ENCODE results near the gene NPAS2.

Gene NPAS2

DNA sequence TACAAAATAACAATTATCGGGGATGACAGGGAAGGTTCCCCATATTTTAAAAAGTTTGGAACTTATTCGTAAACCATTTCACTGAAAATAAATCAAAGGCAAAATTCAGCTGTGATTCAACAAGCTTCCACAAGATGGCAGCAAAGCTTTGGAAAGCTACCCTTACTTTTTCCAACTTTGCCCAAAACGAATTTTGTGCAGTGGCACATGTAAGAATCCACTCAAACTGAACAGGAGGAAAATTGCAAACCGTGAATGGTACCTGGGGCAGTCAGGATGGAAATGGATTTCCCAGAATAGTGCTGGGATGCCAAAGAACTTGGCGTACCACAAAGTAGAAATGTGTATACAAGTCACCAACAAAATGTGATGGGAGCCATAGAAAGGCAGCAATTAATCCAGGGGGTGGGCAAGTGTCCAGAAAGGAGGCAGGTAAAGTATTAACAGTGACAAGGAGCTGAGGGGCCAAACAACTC lies 192.8 kb downstream of the NPAS2 start:
- peak; percentile 68 for TF ChIP-seq CTCF (IDR thresholded peaks at IDR 0.05; ENCODE audit: control insufficient read depth, insufficient read depth, low read depth, low read length, missing control alignments)
- H3K4me3 ChIP-seq (ENCODE audit: control insufficient read depth, low read depth, low read length), result no peak overlapping the region
- DNase-seq (ENCODE audit: low read depth), result no peak

- H3K4me3 ChIP-seq (ENCODE audit: control insufficient read depth, low read depth, low read length), result no peak overlapping the region
- DNase-seq (ENCODE audit: low read depth), result no peak
- no peak for TF ChIP-seq CTCF (IDR thresholded peaks at IDR 0.05; ENCODE audit: control insufficient read depth, insufficient read depth, low read depth, low read length, missing control alignments)
Measured at GRCh38 chr2:101014264-101014857, 194.4 kb downstream of the NPAS2 start.

- no peak for DNase-seq (ENCODE audit: low read depth)
- no peak overlapping the region for H3K4me3 ChIP-seq (ENCODE audit: control insufficient read depth, low read depth, low read length)
- no peak for TF ChIP-seq CTCF (IDR thresholded peaks at IDR 0.05; ENCODE audit: control insufficient read depth, insufficient read depth, low read depth, low read length, missing control alignments)
Measured at GRCh38 chr2:101017371-101017770, 197.4 kb downstream of the NPAS2 start.

DNA sequence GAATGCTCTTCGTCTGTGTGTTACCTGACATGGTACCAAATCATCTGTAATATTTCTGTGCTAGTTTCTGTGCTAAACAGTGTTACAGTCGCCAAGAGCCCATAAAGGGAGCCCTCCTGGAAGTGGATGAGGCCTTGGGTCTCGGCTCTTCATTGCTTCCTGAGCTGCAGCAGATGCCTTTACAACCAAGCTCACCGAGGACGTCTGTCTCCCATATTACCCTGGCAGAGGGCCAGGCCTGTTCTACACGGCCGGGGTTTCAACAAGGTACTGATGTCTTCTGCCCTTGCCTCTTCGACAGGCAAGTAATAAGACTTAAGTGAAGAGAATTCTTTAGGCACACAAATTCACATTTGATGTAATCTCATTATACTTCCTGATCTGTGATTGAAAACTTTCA lies 199.0 kb downstream of the NPAS2 start:
- TF ChIP-seq CTCF (IDR thresholded peaks at IDR 0.05; ENCODE audit: control insufficient read depth, insufficient read depth, low read depth, low read length, missing control alignments), result no peak
- no peak for DNase-seq (ENCODE audit: low read depth)

DNA sequence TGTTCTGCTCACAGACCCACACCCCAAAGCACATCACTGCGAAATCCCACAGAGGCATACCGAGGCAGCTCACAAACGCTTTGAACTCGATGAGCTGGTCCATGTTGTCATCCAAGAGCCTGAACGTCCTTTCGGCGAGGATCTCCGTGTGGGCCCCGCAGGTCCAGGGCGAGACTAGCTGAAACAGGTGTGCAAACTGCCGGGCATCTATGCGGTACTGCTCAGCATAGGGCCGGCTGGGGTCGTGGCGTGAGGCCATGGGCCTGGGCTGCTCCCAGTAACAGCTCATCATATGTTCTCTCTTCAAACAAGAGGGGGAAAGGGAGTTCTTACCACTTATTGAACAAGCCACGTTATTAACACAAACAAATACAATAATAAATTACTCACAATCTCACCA lies 202.3 kb downstream of the NPAS2 start:
- H3K4me3 ChIP-seq (ENCODE audit: control insufficient read depth, low read depth, low read length), result no peak overlapping the region
- TF ChIP-seq CTCF (IDR thresholded peaks at IDR 0.05; ENCODE audit: control insufficient read depth, insufficient read depth, low read depth, low read length, missing control alignments), result no peak
- no peak for DNase-seq (ENCODE audit: low read depth)

More for the DNA sequence above, 199.0 kb downstream of the NPAS2 start:
- H3K4me3 ChIP-seq (ENCODE audit: control insufficient read depth, low read depth, low read length), result no peak overlapping the region

- TF ChIP-seq CTCF (IDR thresholded peaks at IDR 0.05; ENCODE audit: control insufficient read depth, insufficient read depth, low read depth, low read length, missing control alignments), result no peak
- no peak overlapping the region for H3K4me3 ChIP-seq (ENCODE audit: control insufficient read depth, low read depth, low read length)
- no peak for DNase-seq (ENCODE audit: low read depth)
Measured at GRCh38 chr2:101023327-101024107, 203.6 kb downstream of the NPAS2 start.

Measured in AG09309 (cell line).